Endothelial cell (in vitro differentiated cells): ENCODE measurements around the gene RFESD. TPM values are rescaled to one million over a fixed set of nuclear protein-coding genes. Genes with fewer than 3 reads are reported as not detected.

ENCODE experiments used
- DNase-seq: peaks from one replicate; pipeline ENCODE4 v3.0.0; 2021; ENCODE audit warnings: low spot score
- H3K27ac Mint-ChIP-seq: one replicate; pipeline ENCODE4 v1.8.0; 2021; ENCODE audit warnings: mixed read lengths, inconsistent platforms; ENCODE audit not compliant: unreplicated experiment
- H3K27me3 Mint-ChIP-seq: one replicate; pipeline ENCODE4 v1.8.0; 2021; ENCODE audit warnings: mild to moderate bottlenecking, moderate library complexity, mixed read lengths, inconsistent platforms; ENCODE audit not compliant: unreplicated experiment
- H3K36me3 Mint-ChIP-seq: one replicate; pipeline ENCODE4 v1.8.0; 2021; ENCODE audit warnings: mild to moderate bottlenecking, low read depth, mixed read lengths, inconsistent platforms; ENCODE audit not compliant: unreplicated experiment
- H3K4me1 Mint-ChIP-seq: one replicate; pipeline ENCODE4 v1.8.0; 2021; ENCODE audit warnings: mild to moderate bottlenecking, mixed read lengths, inconsistent platforms; ENCODE audit not compliant: unreplicated experiment
- H3K4me3 Mint-ChIP-seq: one replicate; pipeline ENCODE4 v1.8.0; 2021; ENCODE audit warnings: mild to moderate bottlenecking, mixed read lengths, inconsistent platforms; ENCODE audit not compliant: unreplicated experiment
- H3K9me3 Mint-ChIP-seq: one replicate; pipeline ENCODE4 v1.8.0; 2021; ENCODE audit warnings: mixed read lengths, inconsistent platforms; ENCODE audit not compliant: unreplicated experiment
- CTCF ChIP-seq: fragments of 200-600 bp; sonication (generic); IDR thresholded peaks from one replicate; pipeline ENCODE4 v1.5.0; 2021; ENCODE audit warnings: antibody characterized with exemption; ENCODE audit not compliant: unreplicated experiment
- total RNA-seq: library from RNA; stranded (reverse); fragmentation: NEBNext Ultra II Directional; extraction: Animal tissue kit (Norgen Biotek cat#: 25700); gene quantifications from one replicate; pipeline ENCODE4 v1.2.1, GENCODE V29; 2021; ENCODE audit not compliant: unreplicated experiment

RFESD gene
- total RNA-seq, 1 donor from 2014 or later: 0.97 TPM

GRCh38 chr5:95609711-95610110, 36.9 kb upstream of the RFESD start:
- Mint-ChIP-seq H3K9me3 (no peaks in the 10 kb centered on the region), H3K4me1 (no peaks in the 10 kb centered on the region), H3K36me3 (peaks cover 3% of the 10 kb centered on the region), H3K4me3 (no peak overlapping the region), H3K27me3 (peaks cover 2% of the 10 kb centered on the region), H3K27ac (no peak overlapping the region)
- TF ChIP-seq CTCF: no peak
- no peak for DNase-seq

GRCh38 chr5:95610546-95610945, 36.0 kb upstream of the RFESD start:
- H3K4me3 Mint-ChIP-seq: no peak overlapping the region
- no peak for TF ChIP-seq CTCF
- H3K36me3 Mint-ChIP-seq: peaks cover 3% of the 10 kb centered on the region
- no peaks in the 10 kb centered on the region for H3K9me3 Mint-ChIP-seq
- no peak overlapping the region for H3K27ac Mint-ChIP-seq
- peaks cover 2% of the 10 kb centered on the region for H3K27me3 Mint-ChIP-seq
- no peaks in the 10 kb centered on the region for H3K4me1 Mint-ChIP-seq
- DNase-seq: no peak

GRCh38 chr5:95611396-95611795, 35.2 kb upstream of the RFESD start:
- Mint-ChIP-seq H3K27ac (no peak overlapping the region), H3K36me3 (peaks cover 3% of the 10 kb centered on the region), H3K9me3 (no peaks in the 10 kb centered on the region), H3K27me3 (peaks cover 2% of the 10 kb centered on the region), H3K4me1 (no peaks in the 10 kb centered on the region), H3K4me3 (no peak overlapping the region)
- TF ChIP-seq CTCF: no peak
- DNase-seq: no peak

GRCh38 chr5:95613514-95613913, 33.1 kb upstream of the RFESD start:
- Mint-ChIP-seq H3K27ac (no peak overlapping the region), H3K4me3 (no peak overlapping the region), H3K36me3 (peaks cover 3% of the 10 kb centered on the region), H3K27me3 (peaks cover 3% of the 10 kb centered on the region), H3K9me3 (no peaks in the 10 kb centered on the region), H3K4me1 (no peaks in the 10 kb centered on the region)
- no peak for DNase-seq
- TF ChIP-seq CTCF: no peak

GRCh38 chr5:95615164-95615467, 31.5 kb upstream of the RFESD start:
- no peak overlapping the region for H3K27ac Mint-ChIP-seq
- no peaks in the 10 kb centered on the region for H3K9me3 Mint-ChIP-seq
- H3K27me3 Mint-ChIP-seq: peaks cover 15% of the 10 kb centered on the region
- no peak for DNase-seq
- peaks cover 3% of the 10 kb centered on the region for H3K36me3 Mint-ChIP-seq
- TF ChIP-seq CTCF: no peak
- no peak overlapping the region for H3K4me3 Mint-ChIP-seq
- peaks cover 9% of the 10 kb centered on the region for H3K4me1 Mint-ChIP-seq
